Measurements from ENCODE around the gene TKTL1.

- TF ChIP-seq EZH2 (IDR thresholded peaks at IDR 0.05; ENCODE audit: insufficient read depth, poor library complexity, severe bottlenecking) (no peak), EZH2phosphoT487 (IDR thresholded peaks at IDR 0.05; ENCODE audit: insufficient read depth, low read depth) (no peak)
Observed at GRCh38 chrX:154378799-154379568, 83.4 kb downstream of the TKTL1 start, which contains the start of gene EMD.
